CD4-positive, CD25-positive, alpha-beta regulatory T cell (primary cell): ENCODE results near the gene SUMO3. TPM values are rescaled to one million over a fixed set of nuclear protein-coding genes. Genes with fewer than 3 reads are reported as not detected.
"Not testable (repeated sequence)": the region's sequence is repeated elsewhere in the genome, so short reads cannot be mapped to it uniquely, and the experiment has no call there.

Experiments used
- ATAC-seq, 2 donors: fragments of 150-1000 bp; cut with Tn5 transposase; one replicate each; pipeline ENCODE4 v1.10.0; 2021; ENCODE audit warnings: low read depth in 2 of 2, moderate number of reproducible peaks in 2 of 2, moderate library complexity in 1 of 2
- DNase-seq, 3 donors: peaks; one replicate each; pipeline versions ENCODE4 v3.0.0 to v3.0.0-alpha.2; 2012 to 2022; ENCODE audit warnings: mixed read lengths in 1 of 3
- H3K27ac ChIP-seq: one replicate; pipeline ENCODE4 v1.7.0; 2013; ENCODE audit warnings: mild to moderate bottlenecking, low read length; ENCODE audit not compliant: insufficient read depth, poor library complexity, severe bottlenecking
- H3K27me3 ChIP-seq: one replicate; pipeline ENCODE4 v1.7.0; 2013; ENCODE audit warnings: low read length; ENCODE audit not compliant: control insufficient read depth, insufficient read depth
- H3K36me3 ChIP-seq: one replicate; pipeline ENCODE4 v1.7.0; 2013; ENCODE audit warnings: mild to moderate bottlenecking, low read length, moderate library complexity; ENCODE audit not compliant: control insufficient read depth, insufficient read depth
- H3K4me1 ChIP-seq: 2 replicates; pipeline ENCODE4 v1.7.0; 2013; ENCODE audit warnings: mild to moderate bottlenecking, low read length; ENCODE audit not compliant: insufficient read depth, control insufficient read depth, poor library complexity, severe bottlenecking
- H3K4me3 ChIP-seq: one replicate; pipeline ENCODE4 v1.7.0; 2013; ENCODE audit warnings: low read depth, mild to moderate bottlenecking, low read length, moderate library complexity
- H3K9me3 ChIP-seq, 2 experiments: 1 replicate in 1 of 2; 2 replicates in 1 of 2; pipeline ENCODE4 v1.7.0; 2013; ENCODE audit warnings: low read length in 2 of 2, mild to moderate bottlenecking in 1 of 2, moderate library complexity in 1 of 2; ENCODE audit not compliant: control insufficient read depth in 2 of 2
- H3K27ac Mint-ChIP-seq, 3 donors: one replicate each; pipeline ENCODE4 v1.8.0; 2020 to 2022; ENCODE audit warnings: mild to moderate bottlenecking in 3 of 3, mixed read lengths in 3 of 3, moderate library complexity in 2 of 3
- H3K27me3 Mint-ChIP-seq: one replicate; pipeline ENCODE4 v1.8.0; 2022; ENCODE audit warnings: mild to moderate bottlenecking, mixed read lengths
- H3K36me3 Mint-ChIP-seq: one replicate; pipeline ENCODE4 v1.8.0; 2020; ENCODE audit warnings: mixed read lengths
- H3K4me1 Mint-ChIP-seq, 4 donors: one replicate each; pipeline ENCODE4 v1.8.0; 2020 to 2022; ENCODE audit warnings: mixed read lengths in 4 of 4, mild to moderate bottlenecking in 1 of 4
- H3K4me3 Mint-ChIP-seq, 4 donors: one replicate each; pipeline ENCODE4 v1.8.0; 2020 to 2022; ENCODE audit warnings: mild to moderate bottlenecking in 4 of 4, mixed read lengths in 4 of 4, moderate library complexity in 3 of 4
- H3K9me3 Mint-ChIP-seq, 7 donors: one replicate each; pipeline ENCODE4 v1.8.0; 2020 to 2022; ENCODE audit warnings: mixed read lengths in 7 of 7, mild to moderate bottlenecking in 3 of 7, moderate library complexity in 2 of 7
- polyA plus RNA-seq, 4 donors: library from polyadenylated mRNA; unstranded; fragments of 300-500 nt; fragmentation: Illumina TruSeq; gene quantifications; one replicate each; pipeline ENCODE4 v1.2.3, GENCODE V29; 2021
- total RNA-seq: library from RNA; stranded (reverse); gene quantifications from one replicate; pipeline ENCODE4 v1.2.3, GENCODE V29; 2022

Gene SUMO3
- total and polyA plus RNA-seq, 5 donors from 2014 or later, result 65.8 to 88.9 (median 79.5) TPM

DNA sequence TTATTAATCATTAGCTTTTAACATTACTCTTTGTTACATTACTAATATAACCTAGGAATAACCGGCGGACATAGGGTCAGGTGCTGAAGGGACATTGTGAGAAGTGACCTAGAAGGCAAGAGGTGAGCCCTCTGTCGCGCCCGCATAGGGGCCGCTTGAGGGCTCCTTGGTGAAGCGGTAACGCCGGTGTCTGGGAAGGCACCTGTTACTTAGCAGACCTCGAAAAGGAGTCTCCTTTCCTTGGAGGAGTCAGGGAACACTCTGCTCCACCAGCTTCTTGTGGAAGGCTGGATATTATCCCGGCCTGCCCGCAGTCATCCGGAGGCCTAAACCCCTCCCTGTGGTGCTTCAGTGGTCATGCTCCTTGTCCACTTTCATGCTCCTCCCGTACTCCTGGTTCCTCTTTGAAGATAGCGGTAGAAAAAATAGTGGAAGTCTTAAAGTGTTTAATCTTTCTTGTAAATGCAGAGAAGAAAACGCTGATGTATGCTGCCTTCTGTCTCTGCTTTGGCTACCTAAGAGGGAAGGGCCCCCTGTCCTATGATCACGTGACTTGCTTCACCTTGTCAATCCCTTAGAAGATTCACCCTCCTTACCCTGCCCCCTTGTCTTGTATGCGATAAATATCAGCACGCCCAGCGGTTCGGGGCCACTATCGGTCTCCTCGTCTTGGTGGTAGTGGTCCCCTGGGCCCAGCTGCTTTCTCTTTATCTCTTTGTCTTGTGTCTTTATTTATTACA, 14.8 kb upstream of the SUMO3 start:
- H3K4me3 Mint-ChIP-seq, DNase-seq, H3K27me3 Mint-ChIP-seq, ATAC-seq, H3K27me3 ChIP-seq, H3K4me1 Mint-ChIP-seq, H3K4me1 ChIP-seq, H3K4me3 ChIP-seq, H3K9me3 ChIP-seq, H3K27ac ChIP-seq, H3K36me3 Mint-ChIP-seq, H3K36me3 ChIP-seq: not testable (repeated sequence)
- H3K9me3 Mint-ChIP-seq, result peaks cover 0 to 12% (median 5%) of the 10 kb centered on the region in 7 donors
- H3K27ac Mint-ChIP-seq, result peak overlapping the region in 1 of 3 donors; percentile 40

DNA sequence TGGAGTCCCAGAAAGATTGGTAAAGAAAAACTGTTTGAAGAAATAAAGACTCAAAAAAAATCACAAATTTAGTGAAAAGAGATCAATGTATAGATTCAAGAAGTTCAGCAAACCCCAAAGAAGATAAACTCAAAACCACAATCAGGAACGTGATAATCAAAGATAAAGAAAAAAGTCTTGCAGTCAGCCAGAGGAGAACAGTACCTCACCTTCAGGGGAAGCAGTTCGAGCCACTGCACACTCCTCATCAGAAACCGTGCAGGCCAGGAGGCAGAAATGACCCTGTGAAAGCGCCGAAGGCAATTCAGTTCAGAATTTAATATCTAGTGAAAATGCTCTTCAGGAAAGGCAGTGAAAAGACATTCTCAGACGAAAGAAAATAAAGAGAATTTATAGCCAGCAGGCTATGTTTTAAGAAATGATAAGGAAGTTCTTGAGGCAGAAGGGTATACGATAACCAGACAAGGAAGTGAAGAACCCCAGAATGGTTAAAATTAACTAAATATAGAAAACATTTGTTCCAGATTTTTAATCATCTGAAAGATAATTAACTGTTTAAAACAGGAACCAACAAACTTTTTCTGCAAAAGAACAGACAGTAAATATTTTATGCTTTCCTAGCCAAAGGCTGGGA, 13.5 kb upstream of the SUMO3 start:
- Mint-ChIP-seq H3K4me1 (peaks cover 0 to 8% (median 6%) of the 10 kb centered on the region in 4 donors), H3K27me3 (peaks cover 14% of the 10 kb centered on the region), H3K4me3 (peak overlapping the region in 2 of 4 donors; percentile 10 to 24), H3K36me3 (peaks cover 3% of the 10 kb centered on the region), H3K9me3 (peaks cover 2 to 19% (median 5%) of the 10 kb centered on the region in 7 donors), H3K27ac (peak overlapping the region; percentile 20 to 81 (median 28))
- no peak for ATAC-seq
- Histone ChIP-seq H3K27ac (no peak overlapping the region), H3K27me3 (peaks cover 3% of the 10 kb centered on the region), H3K9me3 (peaks cover 10 to 14% of the 10 kb centered on the region in 2 experiments), H3K4me1 (no peaks in the 10 kb centered on the region), H3K4me3 (no peak overlapping the region), H3K36me3 (no peaks in the 10 kb centered on the region)
- no peak for DNase-seq

DNA sequence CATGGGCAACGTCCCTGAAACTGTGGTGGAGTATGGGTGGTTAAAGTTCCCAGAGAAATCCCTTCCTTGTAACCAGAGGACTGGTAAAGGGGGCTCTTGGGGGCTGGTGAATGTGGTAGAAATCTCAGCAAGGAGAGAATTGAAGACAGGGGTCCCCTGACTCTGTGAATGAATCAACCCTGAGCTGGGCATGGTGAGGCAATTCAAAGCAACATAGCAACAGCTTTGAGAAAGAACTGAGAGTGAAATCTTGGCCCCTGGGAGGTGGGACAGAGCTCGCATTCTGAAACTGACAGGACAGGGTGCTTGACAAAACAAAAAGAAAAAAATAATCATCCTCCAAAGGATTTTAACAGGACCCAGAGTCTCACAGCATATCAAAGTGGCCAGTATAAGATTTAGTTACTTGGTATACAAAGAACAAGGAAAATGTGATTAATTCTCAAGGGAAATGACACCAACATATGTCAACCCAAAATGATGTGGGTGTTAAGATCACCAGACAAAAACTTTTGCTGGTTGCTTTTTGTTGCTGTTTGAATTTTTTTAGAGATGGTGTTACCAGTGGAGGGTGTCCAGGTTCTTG, 11.7 kb upstream of the SUMO3 start:
- no peaks in the 10 kb centered on the region for H3K4me1 ChIP-seq
- Mint-ChIP-seq H3K36me3 (peaks cover 3% of the 10 kb centered on the region), H3K27me3 (peaks cover 14% of the 10 kb centered on the region), H3K4me1 (peaks cover 0 to 8% (median 6%) of the 10 kb centered on the region in 4 donors), H3K9me3 (peaks cover 2 to 19% (median 6%) of the 10 kb centered on the region in 7 donors), H3K27ac (peak overlapping the region in 1 of 3 donors; percentile 74), H3K4me3 (no peak overlapping the region)
- no peak for DNase-seq
- no peak for ATAC-seq
- no peak overlapping the region for H3K4me3 ChIP-seq
- H3K27ac ChIP-seq, result no peak overlapping the region
- H3K9me3 ChIP-seq, result peaks cover 10 to 14% of the 10 kb centered on the region in 2 experiments
- H3K27me3 ChIP-seq, result peaks cover 3% of the 10 kb centered on the region
- no peaks in the 10 kb centered on the region for H3K36me3 ChIP-seq

DNA sequence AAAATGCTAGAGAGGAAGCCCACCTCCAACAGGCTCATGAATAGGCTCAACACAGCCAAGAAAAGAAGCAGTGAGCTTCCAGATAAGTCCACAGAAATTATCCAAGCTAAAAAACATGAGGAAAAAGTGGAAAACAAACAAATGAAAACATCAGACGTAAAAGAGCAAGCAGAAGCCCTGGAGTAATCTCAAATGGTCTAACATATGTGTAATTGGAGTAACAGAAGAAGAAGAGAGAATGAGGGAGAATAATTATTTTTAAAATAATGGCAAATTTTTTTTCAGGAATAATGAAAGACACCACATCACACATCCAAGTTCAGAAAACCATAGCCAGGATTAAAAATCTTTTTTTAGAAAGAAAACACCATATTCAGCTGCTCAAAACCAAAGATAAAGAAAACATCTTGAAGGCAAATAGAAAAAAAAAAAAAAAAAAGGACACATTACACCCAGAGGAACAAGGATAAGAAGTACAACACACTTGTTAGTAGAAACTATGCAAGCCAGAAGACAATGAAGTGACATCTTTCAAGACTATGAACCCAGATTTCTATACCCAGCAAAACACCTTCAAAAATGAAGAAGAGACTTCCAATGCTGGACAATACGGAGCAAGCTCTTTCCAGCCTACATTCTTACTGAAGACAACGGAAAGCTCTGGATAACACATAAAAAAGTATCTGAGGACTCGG, 10.6 kb upstream of the SUMO3 start:
- Histone ChIP-seq H3K4me1 (no peaks in the 10 kb centered on the region), H3K27me3 (peaks cover 3% of the 10 kb centered on the region), H3K9me3 (peaks cover 11 to 17% of the 10 kb centered on the region in 2 experiments), H3K4me3 (no peak overlapping the region), H3K36me3 (no peaks in the 10 kb centered on the region), H3K27ac (no peak overlapping the region)
- Mint-ChIP-seq H3K9me3 (peaks cover 4 to 22% (median 8%) of the 10 kb centered on the region in 7 donors), H3K4me1 (peaks cover 3 to 8% (median 6%) of the 10 kb centered on the region in 4 donors), H3K4me3 (no peak overlapping the region), H3K27me3 (peaks cover 14% of the 10 kb centered on the region), H3K36me3 (peaks cover 3% of the 10 kb centered on the region), H3K27ac (no peak overlapping the region)
- DNase-seq, result no peak
- ATAC-seq, result no peak

DNA sequence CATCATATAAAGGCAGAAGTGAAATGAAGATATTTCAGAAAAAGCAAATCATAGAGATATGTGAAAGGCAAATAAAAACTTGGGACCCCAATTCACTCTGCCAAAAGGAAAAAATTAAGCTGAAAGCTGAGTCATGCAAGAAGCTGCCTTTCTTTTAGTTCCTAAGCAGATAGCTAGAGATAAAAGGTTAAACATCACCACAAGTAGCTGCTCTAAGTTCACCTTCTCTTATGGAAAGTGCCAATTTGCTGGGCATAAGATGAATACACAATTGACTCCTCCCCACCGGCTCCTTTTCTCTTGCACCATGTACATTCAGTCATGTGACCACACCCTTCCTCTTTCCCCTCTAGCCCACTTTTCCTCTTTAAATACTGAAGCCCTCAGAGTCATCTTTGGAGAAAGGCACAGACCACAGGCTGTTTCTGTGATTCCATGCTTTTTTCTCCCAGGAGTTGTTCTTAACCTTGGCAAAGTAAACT, 5.4 kb upstream of the SUMO3 start:
- no peaks in the 10 kb centered on the region for H3K36me3 ChIP-seq
- ATAC-seq (no peak), DNase-seq (no peak)
- no peak overlapping the region for H3K4me3 ChIP-seq
- H3K27me3 ChIP-seq, result peaks cover 3% of the 10 kb centered on the region
- peaks cover 22 to 23% of the 10 kb centered on the region in 2 experiments for H3K9me3 ChIP-seq
- Mint-ChIP-seq H3K27me3 (peaks cover 10% of the 10 kb centered on the region), H3K27ac (no peak overlapping the region), H3K36me3 (peaks cover 3% of the 10 kb centered on the region), H3K4me3 (peak overlapping the region in 1 of 4 donors; percentile 31), H3K9me3 (peaks cover 6 to 31% (median 13%) of the 10 kb centered on the region in 7 donors), H3K4me1 (peaks cover 0 to 8% (median 2%) of the 10 kb centered on the region in 4 donors)
- H3K4me1 ChIP-seq, result peaks cover 5% of the 10 kb centered on the region
- no peak overlapping the region for H3K27ac ChIP-seq

DNA sequence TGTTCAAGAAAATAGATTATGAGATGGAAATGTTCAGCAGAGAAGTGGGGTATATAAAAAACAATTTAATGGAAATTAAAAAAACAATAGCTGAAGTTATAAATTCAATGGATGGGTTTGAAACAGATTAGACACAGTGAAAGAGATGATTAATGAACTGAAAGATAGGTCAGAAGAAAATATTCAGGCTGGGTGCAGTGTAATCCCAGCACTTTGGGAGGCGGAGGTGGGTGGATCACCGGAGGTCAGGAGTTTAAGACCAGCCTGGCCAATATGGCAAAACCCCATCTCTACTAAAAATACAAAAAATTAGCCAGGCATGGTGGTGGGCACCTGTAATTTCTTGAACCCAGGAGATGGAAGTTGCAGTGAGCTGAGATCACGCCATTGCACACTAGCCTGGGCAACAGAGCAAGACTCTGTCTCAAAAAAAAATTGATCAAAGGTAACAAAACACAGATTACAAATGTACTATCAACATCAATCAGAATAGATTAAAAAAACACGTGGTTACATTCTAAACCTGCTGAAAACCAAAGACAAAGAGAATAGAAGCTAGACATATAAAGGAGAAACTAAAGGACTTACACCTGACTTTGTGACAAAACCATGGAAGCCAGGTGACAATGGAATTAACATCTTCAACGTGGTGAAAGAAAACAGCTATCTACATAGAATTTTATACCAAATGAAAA, 4.8 kb upstream of the SUMO3 start:
- Histone ChIP-seq H3K4me3 (no peak overlapping the region), H3K27ac (no peak overlapping the region), H3K9me3 (peaks cover 16 to 20% of the 10 kb centered on the region in 2 experiments), H3K4me1 (peaks cover 6% of the 10 kb centered on the region), H3K36me3 (no peaks in the 10 kb centered on the region), H3K27me3 (peaks cover 1% of the 10 kb centered on the region)
- Mint-ChIP-seq H3K4me1 (peaks cover 0 to 8% (median 2%) of the 10 kb centered on the region in 4 donors), H3K9me3 (peaks cover 5 to 25% (median 13%) of the 10 kb centered on the region in 7 donors), H3K36me3 (peaks cover 2% of the 10 kb centered on the region), H3K4me3 (peak overlapping the region in 1 of 4 donors; percentile 27), H3K27me3 (peaks cover 5% of the 10 kb centered on the region), H3K27ac (no peak overlapping the region)
- DNase-seq (no peak), ATAC-seq (no peak)

DNA sequence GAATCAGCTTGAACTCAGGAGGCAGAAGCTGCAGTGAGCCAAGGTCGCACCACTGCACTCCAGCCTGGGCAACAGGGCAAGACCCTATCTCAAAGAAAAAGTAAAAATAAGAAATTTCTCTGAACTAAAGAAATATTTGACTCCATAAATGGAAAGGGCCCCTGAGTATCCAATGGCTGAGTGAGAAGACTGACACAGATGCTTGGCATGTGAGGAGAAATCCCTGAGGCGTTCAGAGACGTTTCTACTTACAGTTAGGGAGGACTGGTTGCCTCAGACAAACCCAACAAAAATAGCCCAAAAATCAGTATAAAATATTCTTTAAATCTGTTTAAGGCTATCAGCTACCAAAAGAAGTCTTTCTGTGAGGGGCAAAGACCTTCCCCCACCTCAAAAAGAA, 3.0 kb upstream of the SUMO3 start:
- Histone ChIP-seq H3K9me3 (peaks cover 12 to 20% of the 10 kb centered on the region in 2 experiments), H3K4me3 (no peak overlapping the region), H3K36me3 (no peaks in the 10 kb centered on the region), H3K4me1 (peaks cover 18% of the 10 kb centered on the region), H3K27ac (no peak overlapping the region), H3K27me3 (no peaks in the 10 kb centered on the region)
- Mint-ChIP-seq H3K36me3 (no peaks in the 10 kb centered on the region), H3K9me3 (peaks cover 3 to 18% (median 11%) of the 10 kb centered on the region in 7 donors), H3K4me1 (peaks cover 3 to 12% (median 8%) of the 10 kb centered on the region in 4 donors), H3K27ac (no peak overlapping the region), H3K4me3 (peak overlapping the region in 1 of 4 donors; percentile 89), H3K27me3 (no peaks in the 10 kb centered on the region)
- DNase-seq (no peak), ATAC-seq (no peak)
